ENCODE measurements around the gene TMEM218. TPM values are rescaled to one million over a fixed set of nuclear protein-coding genes. Genes with fewer than 3 reads are reported as not detected.

Gene TMEM218
- total and polyA plus RNA-seq, 2 of the 8 experiments (the other 6 are each of a cell fraction or from before 2014, with no cell fraction given) = 17.0 to 33.5 TPM

DNA sequence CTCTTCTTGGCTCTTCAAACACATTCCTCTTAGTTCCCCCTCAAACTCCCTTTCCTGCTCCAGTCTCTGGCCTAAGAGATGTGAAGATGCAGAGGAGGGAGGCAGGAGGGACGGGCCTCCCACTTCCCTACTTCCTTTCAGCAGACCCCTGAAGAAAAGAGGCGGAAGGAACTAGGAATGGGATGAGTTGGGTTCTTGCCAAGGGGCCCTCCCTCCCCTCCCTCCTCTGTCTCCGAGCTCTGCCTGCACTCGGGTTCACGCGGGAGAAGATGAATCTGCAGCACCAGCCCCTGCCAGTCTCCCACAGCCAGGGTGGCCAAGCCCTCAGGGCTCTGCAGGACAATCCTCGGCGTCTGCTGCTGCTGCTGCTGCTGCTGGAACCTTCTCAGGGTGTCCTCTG, 28.8 kb upstream of the TMEM218 start:
- H3K79me1 ChIP-seq (ENCODE audit: low read depth, low read length) = no peaks in the 10 kb centered on the region
- no peaks in the 10 kb centered on the region for H3K9me3 ChIP-seq (ENCODE audit: insufficient read depth in 2 of 2, low read depth in 1 of 2, low read length in 1 of 2)
- no peak overlapping the region for H2BK5ac ChIP-seq (ENCODE audit: low read depth, low read length)
- no peak overlapping the region for H3K9ac ChIP-seq (replicated peaks in 1 of 4; ENCODE audit: extremely low read depth in 1 of 4, low read depth in 3 of 4, low read length in 3 of 4)
- H4K5ac ChIP-seq (ENCODE audit: insufficient read length, low read depth, low read length) = no peak overlapping the region
- H3K18ac ChIP-seq (ENCODE audit: extremely low read depth, low read length) = peak overlapping the region; percentile 71; the same call in 1 of the 2 replicates
- no peaks in the 10 kb centered on the region for H3K79me2 ChIP-seq (ENCODE audit: control insufficient read depth in 1 of 2, insufficient read depth in 2 of 2, low read length in 2 of 2)
- no peaks in the 10 kb centered on the region for H3K23me2 ChIP-seq (ENCODE audit: low read depth, low read length)
- H2AK5ac ChIP-seq (ENCODE audit: low read depth, low read length) = no peak overlapping the region
- H2BK20ac ChIP-seq (ENCODE audit: low read length) = no peak overlapping the region
- DNase-seq (ENCODE audit: low read depth in 1 of 2, low spot score in 2 of 2) = no peak
- ChIA-PET CTCF (ENCODE audit: partially characterized antibody) (interaction anchor here (0.6 to 9.0 kb wide), 34 partner anchors 9 to 292 kb away, joined by 3 to 148 read pairs (median 10); partner anchors contain the start of genes PKNOX2 and TMEM218), POLR2A (ENCODE audit: partially characterized antibody) (interaction anchor here (0.9 to 1.0 kb wide), 2 partner anchors 26 to 48 kb away, joined by 3 read pairs; no protein-coding TSS in a partner anchor)
- H3K4me2 ChIP-seq (ENCODE audit: insufficient read depth in 1 of 2, low read depth in 2 of 2, low read length in 2 of 2) = peak overlapping the region in 1 of 2 experiments; percentile 37; a peak in 2 of 4 replicates
- TF ChIP-seq BACH1 (IDR thresholded peaks at IDR 0.05; ENCODE audit: low read length) (no peak), MAX (IDR thresholded peaks at IDR 0.05) (no peak), EGR1 (IDR thresholded peaks at IDR 0.05; ENCODE audit: borderline replicate concordance, low read depth, low read length) (no peak), SIRT6 (IDR thresholded peaks at IDR 0.05; ENCODE audit: low read length) (no peak), CBX8 (IDR thresholded peaks at IDR 0.05; ENCODE audit: borderline replicate concordance, low read depth, low read length) (no peak), SUZ12 (IDR thresholded peaks at IDR 0.05; ENCODE audit: low read length) (0 out of 2 replicates have a peak, but pooled peaks have one; percentile 1), GTF2F1 (IDR thresholded peaks at IDR 0.05; ENCODE audit: borderline replicate concordance, low read depth, low read length) (no peak), NANOG (IDR thresholded peaks at IDR 0.05; ENCODE audit: insufficient read depth, low read depth, low read length, poor library complexity, severe bottlenecking) (no peak)
- no peak overlapping the region for H3K23ac ChIP-seq (ENCODE audit: insufficient read length)
- peaks cover 10 to 28% (median 20%) of the 10 kb centered on the region in 4 experiments for H3K4me1 ChIP-seq (replicated peaks in 1 of 4; ENCODE audit: control insufficient read depth in 3 of 4, insufficient read depth in 4 of 4, low read length in 3 of 4)
- no peak overlapping the region for H3K27ac ChIP-seq (ENCODE audit: low read depth, low read length)
- no peak overlapping the region for H4K91ac ChIP-seq (replicated peaks; ENCODE audit: insufficient read length, low read length)
- no peaks in the 10 kb centered on the region for H3K36me3 ChIP-seq (ENCODE audit: control insufficient read depth in 2 of 4, insufficient read depth in 4 of 4, low read length in 3 of 4)
- H2BK12ac ChIP-seq (ENCODE audit: low read depth, low read length) = no peak overlapping the region
- H2BK15ac ChIP-seq (ENCODE audit: low read length) = no peak overlapping the region
- H3K14ac ChIP-seq (ENCODE audit: insufficient read length) = no peak overlapping the region
- WGBS, 2 experiments (ENCODE audit: extremely low coverage in 1 of 2, insufficient coverage in 1 of 2, insufficient read length in 1 of 2, insufficient replicate concordance in 2 of 2, low coverage in 1 of 2, low lambda C conversion rate in 2 of 2, missing lambda C conversion rate in 1 of 2) = 74% methylated on average over 6 of the region's 8 CpGs; no CpG with 5 or more reads in 1 of the 2 experiments
- no peak overlapping the region for H2AFZ ChIP-seq (ENCODE audit: low read length)
- H3K56ac ChIP-seq (replicated peaks; ENCODE audit: insufficient read length, low read depth, low read length) = no peak overlapping the region
- no peak overlapping the region for H3K4ac ChIP-seq (replicated peaks; ENCODE audit: insufficient read length, low read depth, low read length)
- no peaks in the 10 kb centered on the region for H4K20me1 ChIP-seq (replicated peaks in 1 of 2; ENCODE audit: control insufficient read depth in 1 of 2, insufficient read depth in 2 of 2, low read length in 2 of 2)
- no peak for FAIRE-seq
- H2BK120ac ChIP-seq (replicated peaks; ENCODE audit: low read depth, low read length) = no peak overlapping the region
- no peak overlapping the region for H4K8ac ChIP-seq (ENCODE audit: extremely low read depth, insufficient read depth, low read length)
- peaks cover 5 to 46% (median 35%) of the 10 kb centered on the region in 4 experiments for H3K27me3 ChIP-seq (replicated peaks in 1 of 4; ENCODE audit: control insufficient read depth in 3 of 4, extremely low read depth in 1 of 4, insufficient read depth in 3 of 4, low read length in 3 of 4)
- H3K4me3 ChIP-seq (ENCODE audit: extremely low read depth in 1 of 4, insufficient read depth in 2 of 4, low read depth in 3 of 4, low read length in 4 of 4) = no peak overlapping the region
